H54 (cell line): ENCODE results near the gene FBRS.

Experiments used
- DNase-seq: peaks from one replicate; pipeline ENCODE4 v3.0.0; 2011; ENCODE audit warnings: low spot score, mixed read lengths; ENCODE audit not compliant: insufficient read length
- FAIRE-seq: peaks from 3 replicates; lab custom pipeline; 2011; peaks lifted over from hg19 to GRCh38; lab: Jason Lieb, UNC
- POLR2A ChIP-seq: IDR thresholded peaks from 2 replicates; pipeline ENCODE4 v1.6.1; 2011; ENCODE audit warnings: low read depth, mild to moderate bottlenecking, low read length

The FBRS gene

DNA sequence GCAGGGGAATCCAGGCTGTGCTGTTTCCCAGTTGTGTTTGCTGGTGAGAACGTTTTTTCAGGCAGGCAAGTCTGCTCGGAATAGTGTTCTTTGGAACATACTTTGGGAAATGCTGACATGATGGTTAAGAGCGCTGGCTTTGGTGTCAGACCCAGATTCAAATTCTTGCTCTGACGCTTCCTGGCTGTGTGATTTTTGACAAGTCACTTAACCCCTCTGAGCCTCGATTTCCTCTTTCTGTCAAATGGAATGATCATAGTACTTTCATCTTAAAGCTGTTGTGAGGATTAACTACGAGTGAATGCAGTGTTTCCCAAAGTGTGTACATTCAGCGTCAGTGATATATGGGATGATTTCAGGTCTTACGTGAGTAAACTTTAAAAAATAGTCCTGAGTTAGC, 4.8 kb downstream of the FBRS start:
- DNase-seq: no peak
- FAIRE-seq: no peak
- no peak for TF ChIP-seq POLR2A

DNA sequence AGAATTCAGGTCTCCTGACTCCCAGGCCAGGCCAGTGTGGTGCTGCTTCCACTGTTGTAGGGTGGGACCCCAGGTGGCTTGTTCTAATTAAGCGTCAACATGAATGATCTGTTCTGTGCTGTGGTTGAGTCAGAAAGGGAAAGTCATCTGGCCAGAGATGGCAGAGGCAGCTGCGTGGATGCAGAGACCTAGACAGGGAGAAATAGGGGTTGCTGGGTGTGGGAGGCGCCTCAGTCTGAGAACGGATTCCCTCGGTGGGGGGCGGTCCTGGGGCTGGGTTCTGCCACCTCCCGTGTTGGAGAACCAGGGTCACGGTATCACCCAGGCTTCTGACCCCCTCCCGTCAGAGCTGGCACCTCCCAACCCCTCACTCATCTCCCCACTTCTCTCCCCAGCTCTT, 5.6 kb downstream of the FBRS start:
- no peak for TF ChIP-seq POLR2A
- no peak for FAIRE-seq
- DNase-seq: no peak

DNA sequence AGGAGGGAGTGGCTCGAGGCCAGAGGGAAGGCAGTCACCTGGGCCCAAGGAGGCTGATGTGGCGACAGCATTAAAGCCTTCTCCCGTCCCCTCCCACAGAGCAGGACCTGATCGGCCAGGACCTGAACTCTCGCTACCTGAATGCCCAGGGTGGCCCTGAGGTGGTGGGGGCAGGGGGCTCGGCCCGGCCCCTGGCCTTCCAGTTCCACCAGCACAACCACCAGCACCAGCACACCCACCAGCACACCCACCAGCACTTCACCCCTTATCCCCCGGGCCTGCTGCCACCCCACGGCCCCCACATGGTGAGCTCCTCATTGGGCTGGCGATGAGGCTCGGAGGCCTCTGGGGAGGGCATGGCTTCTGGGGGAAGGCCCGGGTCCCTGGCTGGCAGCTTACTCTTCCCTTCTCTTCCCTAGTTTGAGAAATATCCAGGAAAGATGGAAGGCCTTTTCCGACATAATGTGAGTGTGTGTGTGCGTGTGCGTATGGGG, 6.4 kb downstream of the FBRS start:
- no peak for TF ChIP-seq POLR2A
- FAIRE-seq: no peak

DNA sequence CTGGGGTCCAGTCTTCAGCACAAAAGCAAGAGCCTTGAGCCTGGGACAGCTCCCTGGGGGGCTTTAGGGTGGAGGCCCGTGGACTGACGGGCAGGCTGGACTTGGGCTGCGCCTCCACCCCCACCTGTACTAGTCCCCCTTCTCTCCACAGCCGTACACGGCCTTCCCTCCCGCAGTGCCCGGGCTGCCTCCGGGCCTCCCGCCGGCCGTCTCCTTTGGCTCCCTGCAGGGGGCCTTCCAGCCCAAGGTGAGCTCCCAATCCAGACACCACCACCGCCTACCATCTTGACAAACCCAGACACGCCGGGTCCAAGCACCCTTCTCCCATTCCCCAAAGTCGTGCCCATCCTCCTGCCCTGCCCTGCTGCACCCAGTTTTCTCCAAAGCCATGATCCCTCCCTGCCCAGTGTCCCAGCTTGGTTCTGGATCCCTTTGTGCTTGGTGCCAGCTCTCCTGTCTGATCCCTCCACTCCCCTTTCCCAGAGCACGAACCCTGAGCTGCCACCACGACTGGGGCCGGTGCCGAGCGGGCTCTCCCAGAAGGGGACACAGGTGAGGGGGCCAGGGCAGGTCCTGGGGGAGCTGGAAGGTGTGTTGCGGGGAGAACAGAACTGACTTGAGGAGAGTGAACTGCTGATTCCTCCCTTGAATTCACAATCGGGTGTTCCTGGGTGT, 7.1 kb downstream of the FBRS start:
- TF ChIP-seq POLR2A: no peak
- DNase-seq (no peak), FAIRE-seq (no peak)

More for the DNA sequence above, 6.4 kb downstream of the FBRS start:
- no peak for DNase-seq

DNA sequence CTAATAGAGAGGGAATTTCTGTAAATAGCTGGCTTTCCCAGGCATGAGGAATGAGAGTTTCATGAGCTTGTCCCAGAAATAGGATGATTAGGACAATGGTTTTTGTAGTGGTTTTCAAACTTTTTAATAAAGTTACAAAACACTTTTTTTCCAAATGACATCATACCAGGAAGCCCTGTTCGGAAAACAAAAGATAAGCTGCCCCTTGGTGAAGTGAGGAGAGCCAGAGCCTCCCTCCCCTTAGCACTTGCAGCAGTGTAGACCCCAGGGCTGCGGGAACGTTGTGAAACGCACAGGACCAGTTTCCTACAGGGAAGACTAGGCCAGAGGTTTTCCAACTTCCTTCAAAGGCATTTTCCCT, 7.6 kb downstream of the FBRS start:
- TF ChIP-seq POLR2A: no peak
- no peak for DNase-seq
- no peak for FAIRE-seq

DNA sequence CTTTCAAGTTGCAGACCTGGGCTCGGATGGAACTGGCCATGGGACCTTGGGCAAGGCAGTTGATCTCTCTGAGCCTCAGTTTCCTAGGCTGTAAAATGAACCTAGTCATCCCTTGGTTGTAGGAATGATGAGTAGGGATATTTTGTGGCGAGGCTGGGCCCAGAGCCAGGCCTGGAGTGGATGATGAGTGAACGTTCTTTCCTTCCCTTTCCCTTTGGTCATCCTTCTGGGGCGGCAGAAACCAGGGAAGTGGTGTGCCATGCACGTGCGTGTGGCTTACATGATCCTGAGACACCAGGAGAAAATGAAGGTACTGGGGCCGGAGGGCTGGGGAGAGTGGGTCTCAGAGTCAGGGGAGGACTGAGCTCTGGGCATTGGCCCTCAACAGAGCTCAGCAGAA, 8.4 kb downstream of the FBRS start:
- TF ChIP-seq POLR2A: no peak
- DNase-seq: no peak
- FAIRE-seq: no peak

DNA sequence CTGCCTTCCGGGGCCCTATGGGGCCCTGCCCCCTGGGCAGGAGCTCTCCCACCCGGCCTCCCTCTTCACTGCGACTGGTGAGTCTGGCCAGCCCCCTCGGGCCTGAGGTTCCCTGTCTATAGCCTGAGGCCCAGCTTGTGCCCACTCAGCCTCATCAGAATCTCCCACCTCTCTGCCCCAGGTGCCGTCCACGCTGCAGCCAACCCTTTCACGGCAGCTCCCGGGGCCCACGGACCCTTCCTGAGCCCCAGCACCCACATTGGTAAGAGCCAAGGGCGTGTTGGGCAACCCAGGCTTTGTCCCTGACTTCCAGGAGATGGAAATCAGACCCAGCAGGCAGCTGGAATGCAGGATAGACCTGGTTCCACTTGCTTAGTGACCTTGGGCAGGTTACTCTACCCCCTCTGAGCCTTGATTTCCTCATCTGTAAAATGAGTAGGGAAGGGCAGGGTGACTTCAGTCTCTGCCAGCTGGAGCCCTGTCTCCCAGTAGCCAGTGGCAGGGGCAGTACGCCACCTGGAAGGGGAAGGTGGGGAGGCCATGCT, 9.2 kb downstream of the FBRS start:
- DNase-seq (no peak), FAIRE-seq (no peak)
- TF ChIP-seq POLR2A: no peak

DNA sequence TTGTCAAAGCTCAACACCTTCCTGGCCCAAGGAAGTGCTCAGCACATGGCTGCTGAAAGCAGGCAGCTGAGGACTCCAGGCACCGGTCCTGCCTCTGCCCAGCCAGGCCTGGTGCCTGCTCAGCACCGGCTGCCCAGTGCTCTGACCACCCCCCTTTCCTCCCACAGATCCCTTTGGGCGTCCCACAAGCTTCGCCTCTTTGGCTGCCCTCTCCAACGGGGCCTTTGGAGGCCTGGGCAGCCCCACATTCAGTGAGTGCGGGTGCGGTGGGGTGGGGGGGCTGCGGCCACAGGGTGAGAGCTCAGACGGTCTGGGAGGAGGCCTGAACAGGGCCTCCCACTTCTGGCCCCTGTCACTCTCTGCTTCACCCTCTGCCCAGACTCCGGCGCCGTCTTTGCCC, 10.2 kb downstream of the FBRS start:
- DNase-seq: no peak
- TF ChIP-seq POLR2A: no peak
- no peak for FAIRE-seq

DNA sequence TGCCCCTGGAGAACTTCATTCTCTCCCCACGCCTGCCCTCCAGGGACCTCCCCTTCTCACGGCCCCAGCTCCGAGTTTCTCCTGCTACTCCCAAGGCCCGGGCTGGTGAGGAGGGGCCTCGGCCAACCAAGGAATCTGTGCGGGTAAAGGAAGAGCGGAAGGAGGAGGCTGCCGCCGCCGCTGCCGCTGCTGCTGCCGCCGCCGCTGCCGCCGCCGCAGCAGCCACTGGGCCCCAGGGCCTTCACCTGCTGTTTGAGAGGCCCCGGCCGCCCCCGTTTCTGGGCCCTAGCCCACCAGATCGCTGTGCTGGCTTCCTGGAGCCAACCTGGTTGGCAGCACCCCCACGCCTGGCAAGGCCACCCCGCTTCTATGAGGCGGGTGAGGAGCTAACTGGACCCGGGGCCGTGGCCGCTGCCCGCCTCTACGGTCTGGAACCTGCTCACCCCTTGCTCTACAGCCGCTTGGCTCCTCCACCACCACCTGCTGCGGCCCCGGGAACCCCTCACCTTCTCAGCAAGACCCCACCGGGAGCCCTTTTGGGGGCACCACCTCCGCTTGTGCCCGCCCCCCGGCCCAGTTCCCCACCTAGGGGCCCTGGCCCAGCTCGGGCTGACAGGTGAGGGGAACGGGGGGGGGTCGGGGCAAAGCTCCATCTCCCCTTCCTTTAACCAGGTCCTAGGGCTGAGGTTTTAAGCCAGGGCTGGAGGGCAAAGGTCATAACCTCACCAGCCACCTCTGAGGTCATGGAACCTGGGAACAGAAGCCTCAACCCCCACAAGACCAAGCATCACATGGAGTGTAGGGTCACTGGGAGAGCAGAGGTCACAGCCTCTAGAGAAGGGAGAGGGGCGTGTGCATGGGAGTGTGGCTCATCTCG, 11.0 kb downstream of the FBRS start:
- DNase-seq: no peak
- no peak for FAIRE-seq

DNA sequence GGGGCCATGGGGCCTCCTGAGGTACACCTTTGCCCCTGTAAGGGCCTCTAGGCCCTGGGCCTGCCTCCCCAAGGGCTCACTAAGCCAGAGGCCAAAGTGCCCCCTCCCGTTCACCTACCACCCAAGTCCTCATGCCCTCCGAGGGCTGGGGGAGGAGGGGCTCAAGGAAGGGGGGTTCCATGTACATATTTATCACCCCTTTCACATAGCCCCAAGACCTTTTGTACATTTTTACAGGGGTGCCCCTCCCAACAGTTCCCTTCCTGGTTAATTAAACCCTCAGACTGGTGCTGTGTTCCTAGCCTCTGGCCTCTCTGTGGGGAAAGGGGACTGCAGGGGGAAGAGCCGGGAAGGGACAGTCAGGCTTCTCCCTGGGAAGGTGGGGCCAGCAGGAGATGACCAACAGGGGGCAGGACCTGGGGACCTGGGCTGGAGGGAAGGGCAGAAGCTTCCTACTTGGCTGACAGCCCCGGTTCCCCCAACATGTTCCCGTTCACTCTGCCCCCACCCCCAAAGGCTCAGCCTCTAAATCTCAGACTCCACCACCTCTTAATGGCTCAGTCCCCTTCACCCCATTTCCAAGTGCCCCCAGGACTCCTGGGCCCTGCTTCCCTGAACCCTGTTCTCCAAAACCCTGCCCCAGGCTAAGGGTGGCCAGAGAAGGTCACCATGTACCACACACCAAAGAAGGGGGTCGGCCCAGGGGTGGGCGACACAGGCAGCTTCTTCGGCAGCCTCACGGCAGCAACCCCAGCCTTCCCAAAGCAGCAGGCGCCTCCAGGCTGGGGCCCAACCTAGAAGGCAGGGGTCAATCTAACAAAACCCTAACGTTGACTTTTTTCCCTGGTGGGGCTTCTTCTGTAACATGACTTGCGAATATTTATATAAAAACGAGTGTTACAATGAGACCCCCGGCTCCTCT, 11.9 kb downstream of the FBRS start:
- DNase-seq (no peak), FAIRE-seq (no peak)
- no peak for TF ChIP-seq POLR2A

More for the DNA sequence above, 11.0 kb downstream of the FBRS start:
- TF ChIP-seq POLR2A: no peak

DNA sequence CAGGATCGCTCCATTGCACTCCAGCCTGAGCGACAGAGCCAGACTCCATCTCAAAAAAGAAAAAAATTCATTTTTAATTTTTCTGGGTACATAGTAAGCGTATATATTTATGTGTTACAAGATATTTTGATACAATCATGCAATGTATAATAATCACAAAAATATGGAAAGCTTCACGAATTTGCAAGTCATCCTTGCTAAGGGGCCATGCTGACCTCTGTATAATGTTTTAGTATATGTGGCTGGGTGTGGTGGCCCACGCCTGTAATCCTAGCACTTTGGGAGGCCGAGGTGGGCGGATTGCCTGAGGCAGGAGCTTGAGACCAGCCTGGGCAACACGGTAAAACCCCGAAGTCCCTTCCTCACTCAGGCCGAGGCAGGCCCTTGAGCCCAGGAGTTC, 16.9 kb downstream of the FBRS start:
- TF ChIP-seq POLR2A: no peak

DNA sequence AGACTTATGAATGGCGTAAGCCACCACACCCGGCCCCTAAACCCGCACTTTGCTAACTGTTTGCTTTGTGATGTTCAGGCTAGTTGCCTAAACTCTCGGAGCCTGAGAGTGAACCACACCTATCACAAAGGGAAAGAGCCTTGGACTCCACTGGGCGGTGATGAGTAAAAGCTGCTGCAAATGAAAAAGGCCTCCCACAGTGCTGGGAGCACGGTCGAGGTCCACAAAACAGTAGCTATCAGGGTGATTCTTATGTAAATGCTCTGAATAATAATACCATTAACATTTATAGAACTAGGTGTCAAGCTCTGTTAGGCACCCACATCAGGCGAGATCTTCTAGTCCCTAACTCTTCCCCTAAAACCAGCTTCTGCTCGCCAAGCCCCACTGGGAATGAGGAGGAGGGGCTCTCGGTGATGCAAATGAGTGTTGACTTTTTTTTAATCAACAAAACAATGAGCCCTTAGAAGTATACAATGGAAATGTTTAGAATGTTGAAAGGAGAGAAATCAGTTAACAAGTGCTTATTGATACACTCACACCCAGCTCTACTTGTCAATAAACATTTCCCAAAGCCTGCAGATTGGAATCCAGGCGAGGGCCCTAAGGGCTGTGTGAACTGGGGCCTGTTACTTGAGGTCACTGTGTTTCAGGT, 19.8 kb downstream of the FBRS start:
- no peak for TF ChIP-seq POLR2A
- FAIRE-seq (no peak), DNase-seq (no peak)

More for the DNA sequence above, 16.9 kb downstream of the FBRS start:
- DNase-seq: no peak
- no peak for FAIRE-seq

DNA sequence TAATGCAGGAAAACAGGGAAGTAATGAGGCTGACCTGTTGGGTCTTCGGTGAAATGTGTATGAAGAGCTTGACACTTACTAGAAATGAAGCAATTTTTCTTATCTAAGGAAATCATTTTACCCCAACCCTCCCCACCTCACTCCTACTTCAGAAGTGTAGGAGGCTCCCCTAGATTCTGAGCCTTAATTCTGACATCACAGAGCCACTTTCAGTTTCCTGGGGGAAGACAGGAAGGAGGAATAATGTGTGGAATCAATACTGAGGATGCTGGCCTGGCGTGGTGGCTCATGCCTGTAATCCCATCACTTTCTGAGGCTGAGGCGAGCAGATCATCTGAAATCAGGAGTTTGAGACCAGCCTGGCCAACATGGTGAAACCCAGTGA, 20.3 kb downstream of the FBRS start:
- TF ChIP-seq POLR2A: no peak
- DNase-seq: no peak
- FAIRE-seq: no peak
